ENCODE measurements around the gene ALS2.

ALS2 gene

GRCh38 chr2:201794294-201794693 lies 13.6 kb upstream of the ALS2 start:
- POLR2A ChIA-PET, result interaction anchor here (0.6 kb wide), 1 partner anchor 14 kb away, joined by 5 read pairs; the partner anchor contains the start of gene ALS2
- CTCF ChIA-PET, result interaction anchor here (0.9 to 2.6 kb wide), 6 partner anchors 8 to 385 kb away, joined by 3 to 13 read pairs (median 4); partner anchors contain the start of gene ALS2
- no peaks in the 10 kb centered on the region for H3K36me3 ChIP-seq (ENCODE audit: control insufficient read depth in 4 of 4, insufficient read depth in 4 of 4, low read length in 3 of 4)
- H3K4me3 ChIP-seq (ENCODE audit: control insufficient read depth in 1 of 7, extremely low read depth in 1 of 7, insufficient read depth in 4 of 7, low read depth in 2 of 7, low read length in 6 of 7), result no peak overlapping the region
- no peaks in the 10 kb centered on the region for H3K9me3 ChIP-seq (ENCODE audit: control extremely low read depth in 1 of 5, control insufficient read depth in 4 of 5, insufficient read depth in 2 of 5, low read depth in 1 of 5, low read length in 4 of 5)
- H3K4me1 ChIP-seq (ENCODE audit: control extremely low read depth in 1 of 4, control insufficient read depth in 4 of 4, insufficient read depth in 4 of 4, low read length in 3 of 4), result peaks cover 3 to 15% (median 10%) of the 10 kb centered on the region in 4 experiments
- no peaks in the 10 kb centered on the region for H3K27me3 ChIP-seq (replicated peaks in 2 of 5; ENCODE audit: control insufficient read depth in 4 of 5, insufficient read depth in 5 of 5, low read length in 4 of 5)
- WGBS (ENCODE audit: insufficient coverage), result 96% methylated on average over 4 of the region's 6 CpGs
- no peak overlapping the region for H3K27ac ChIP-seq (ENCODE audit: insufficient read depth in 1 of 2, low read depth in 1 of 2, low read length in 2 of 2, poor library complexity in 1 of 2, severe bottlenecking in 2 of 2)
- no peak for DNase-seq

GRCh38 chr2:201793631-201794030 lies 12.9 kb upstream of the ALS2 start:
- Histone ChIP-seq H3K4me3 (ENCODE audit: control insufficient read depth in 1 of 7, extremely low read depth in 1 of 7, insufficient read depth in 4 of 7, low read depth in 2 of 7, low read length in 6 of 7) (no peak overlapping the region), H3K4me1 (ENCODE audit: control extremely low read depth in 1 of 4, control insufficient read depth in 4 of 4, insufficient read depth in 4 of 4, low read length in 3 of 4) (peaks cover 3 to 22% (median 11%) of the 10 kb centered on the region in 4 experiments), H3K27ac (ENCODE audit: insufficient read depth in 1 of 2, low read depth in 1 of 2, low read length in 2 of 2, poor library complexity in 1 of 2, severe bottlenecking in 2 of 2) (no peak overlapping the region), H3K9me3 (ENCODE audit: control extremely low read depth in 1 of 5, control insufficient read depth in 4 of 5, insufficient read depth in 2 of 5, low read depth in 1 of 5, low read length in 4 of 5) (no peaks in the 10 kb centered on the region), H3K27me3 (replicated peaks in 2 of 5; ENCODE audit: control insufficient read depth in 4 of 5, insufficient read depth in 5 of 5, low read length in 4 of 5) (no peaks in the 10 kb centered on the region), H3K36me3 (ENCODE audit: control insufficient read depth in 4 of 4, insufficient read depth in 4 of 4, low read length in 3 of 4) (no peaks in the 10 kb centered on the region)
- CTCF ChIA-PET, result interaction anchor here (0.9 to 2.6 kb wide), 2 partner anchors 13 to 385 kb away, joined by 3 to 13 read pairs; partner anchors contain the start of gene ALS2
- no CpG with 5 or more reads among the region's 1 CpG for WGBS (ENCODE audit: insufficient coverage)
- DNase-seq, result no peak
- POLR2A ChIA-PET, result interaction anchor here (0.6 kb wide), 1 partner anchor 13 kb away, joined by 5 read pairs; the partner anchor contains the start of gene ALS2

- H3K9me3 ChIP-seq (ENCODE audit: control extremely low read depth in 1 of 5, control insufficient read depth in 4 of 5, insufficient read depth in 2 of 5, low read depth in 1 of 5, low read length in 4 of 5), result no peaks in the 10 kb centered on the region
- WGBS (ENCODE audit: insufficient coverage), result 100% methylated on average over 2 of the region's 2 CpGs
- no peak for DNase-seq
- peaks cover 12 to 34% (median 21%) of the 10 kb centered on the region in 4 experiments for H3K4me1 ChIP-seq (ENCODE audit: control extremely low read depth in 1 of 4, control insufficient read depth in 4 of 4, insufficient read depth in 4 of 4, low read length in 3 of 4)
- ChIA-PET POLR2A (no interaction called here), CTCF (no interaction called here)
- H3K27ac ChIP-seq (ENCODE audit: insufficient read depth in 1 of 2, low read depth in 1 of 2, low read length in 2 of 2, poor library complexity in 1 of 2, severe bottlenecking in 2 of 2), result no peak overlapping the region
- no peaks in the 10 kb centered on the region for H3K27me3 ChIP-seq (replicated peaks in 2 of 5; ENCODE audit: control insufficient read depth in 4 of 5, insufficient read depth in 5 of 5, low read length in 4 of 5)
- peak overlapping the region in 1 of 7 experiments; percentile 35 for H3K4me3 ChIP-seq (ENCODE audit: control insufficient read depth in 1 of 7, extremely low read depth in 1 of 7, insufficient read depth in 4 of 7, low read depth in 2 of 7, low read length in 6 of 7)
- H3K36me3 ChIP-seq (ENCODE audit: control insufficient read depth in 4 of 4, insufficient read depth in 4 of 4, low read length in 3 of 4), result no peaks in the 10 kb centered on the region
Measured at GRCh38 chr2:201790989-201791388, 10.3 kb upstream of the ALS2 start.

GRCh38 chr2:201790291-201790690 lies 9.6 kb upstream of the ALS2 start:
- peaks cover 12 to 41% (median 27%) of the 10 kb centered on the region in 4 experiments for H3K4me1 ChIP-seq (ENCODE audit: control extremely low read depth in 1 of 4, control insufficient read depth in 4 of 4, insufficient read depth in 4 of 4, low read length in 3 of 4)
- ChIA-PET POLR2A (no interaction called here), CTCF (no interaction called here)
- peak overlapping the region in 1 of 7 experiments; percentile 35 for H3K4me3 ChIP-seq (ENCODE audit: control insufficient read depth in 1 of 7, extremely low read depth in 1 of 7, insufficient read depth in 4 of 7, low read depth in 2 of 7, low read length in 6 of 7)
- WGBS (ENCODE audit: insufficient coverage), result 83% methylated on average over 3 of the region's 3 CpGs
- H3K27me3 ChIP-seq (replicated peaks in 2 of 5; ENCODE audit: control insufficient read depth in 4 of 5, insufficient read depth in 5 of 5, low read length in 4 of 5), result no peaks in the 10 kb centered on the region
- H3K9me3 ChIP-seq (ENCODE audit: control extremely low read depth in 1 of 5, control insufficient read depth in 4 of 5, insufficient read depth in 2 of 5, low read depth in 1 of 5, low read length in 4 of 5), result no peaks in the 10 kb centered on the region
- no peak for DNase-seq
- no peaks in the 10 kb centered on the region for H3K36me3 ChIP-seq (ENCODE audit: control insufficient read depth in 4 of 4, insufficient read depth in 4 of 4, low read length in 3 of 4)
- H3K27ac ChIP-seq (ENCODE audit: insufficient read depth in 1 of 2, low read depth in 1 of 2, low read length in 2 of 2, poor library complexity in 1 of 2, severe bottlenecking in 2 of 2), result no peak overlapping the region

GRCh38 chr2:201789395-201789794 lies 8.7 kb upstream of the ALS2 start:
- no peaks in the 10 kb centered on the region for H3K9me3 ChIP-seq (ENCODE audit: control extremely low read depth in 1 of 5, control insufficient read depth in 4 of 5, insufficient read depth in 2 of 5, low read depth in 1 of 5, low read length in 4 of 5)
- no peaks in the 10 kb centered on the region for H3K36me3 ChIP-seq (ENCODE audit: control insufficient read depth in 4 of 4, insufficient read depth in 4 of 4, low read length in 3 of 4)
- H3K27ac ChIP-seq (ENCODE audit: insufficient read depth in 1 of 2, low read depth in 1 of 2, low read length in 2 of 2, poor library complexity in 1 of 2, severe bottlenecking in 2 of 2), result no peak overlapping the region
- H3K4me1 ChIP-seq (ENCODE audit: control extremely low read depth in 1 of 4, control insufficient read depth in 4 of 4, insufficient read depth in 4 of 4, low read length in 3 of 4), result peaks cover 12 to 50% (median 35%) of the 10 kb centered on the region in 4 experiments
- ChIA-PET POLR2A (no interaction called here), CTCF (interaction anchor here (1.4 kb wide), 1 partner anchor 91 kb away, joined by 3 read pairs; no protein-coding TSS in a partner anchor)
- WGBS (ENCODE audit: insufficient coverage), result 100% methylated on average over 2 of the region's 2 CpGs
- no peaks in the 10 kb centered on the region for H3K27me3 ChIP-seq (replicated peaks in 2 of 5; ENCODE audit: control insufficient read depth in 4 of 5, insufficient read depth in 5 of 5, low read length in 4 of 5)
- DNase-seq, result no peak
- H3K4me3 ChIP-seq (ENCODE audit: control insufficient read depth in 1 of 7, extremely low read depth in 1 of 7, insufficient read depth in 4 of 7, low read depth in 2 of 7, low read length in 6 of 7), result no peak overlapping the region

- WGBS (ENCODE audit: insufficient coverage), result 49% methylated on average over 3 of the region's 3 CpGs
- Histone ChIP-seq H3K9me3 (ENCODE audit: control extremely low read depth in 1 of 5, control insufficient read depth in 4 of 5, insufficient read depth in 2 of 5, low read depth in 1 of 5, low read length in 4 of 5) (no peaks in the 10 kb centered on the region), H3K4me3 (ENCODE audit: control insufficient read depth in 1 of 7, extremely low read depth in 1 of 7, insufficient read depth in 4 of 7, low read depth in 2 of 7, low read length in 6 of 7) (no peak overlapping the region), H3K36me3 (ENCODE audit: control insufficient read depth in 4 of 4, insufficient read depth in 4 of 4, low read length in 3 of 4) (no peaks in the 10 kb centered on the region), H3K27ac (ENCODE audit: insufficient read depth in 1 of 2, low read depth in 1 of 2, low read length in 2 of 2, poor library complexity in 1 of 2, severe bottlenecking in 2 of 2) (no peak overlapping the region), H3K4me1 (ENCODE audit: control extremely low read depth in 1 of 4, control insufficient read depth in 4 of 4, insufficient read depth in 4 of 4, low read length in 3 of 4) (peaks cover 12 to 53% (median 38%) of the 10 kb centered on the region in 4 experiments), H3K27me3 (replicated peaks in 2 of 5; ENCODE audit: control insufficient read depth in 4 of 5, insufficient read depth in 5 of 5, low read length in 4 of 5) (no peaks in the 10 kb centered on the region)
- POLR2A ChIA-PET, result interaction anchor here (0.9 kb wide), 1 partner anchor 20 kb away, joined by 3 read pairs; no protein-coding TSS in a partner anchor
- CTCF ChIA-PET, result interaction anchor here (1.2 to 1.4 kb wide), 2 partner anchors 8 to 92 kb away, joined by 3 to 5 read pairs; no protein-coding TSS in a partner anchor
- DNase-seq, result no peak
Measured at GRCh38 chr2:201788371-201788770, 7.6 kb upstream of the ALS2 start.

GRCh38 chr2:201786471-201786870 lies 5.7 kb upstream of the ALS2 start:
- ChIA-PET POLR2A (no interaction called here), CTCF (interaction anchor here (1.2 to 3.3 kb wide), 3 partner anchors 9 to 553 kb away, joined by 3 to 15 read pairs (median 6); no protein-coding TSS in a partner anchor)
- no peaks in the 10 kb centered on the region for H3K27me3 ChIP-seq (replicated peaks in 2 of 5; ENCODE audit: control insufficient read depth in 4 of 5, insufficient read depth in 5 of 5, low read length in 4 of 5)
- no peak for DNase-seq
- H3K4me3 ChIP-seq (ENCODE audit: control insufficient read depth in 1 of 7, extremely low read depth in 1 of 7, insufficient read depth in 4 of 7, low read depth in 2 of 7, low read length in 6 of 7), result no peak overlapping the region
- no peaks in the 10 kb centered on the region for H3K9me3 ChIP-seq (ENCODE audit: control extremely low read depth in 1 of 5, control insufficient read depth in 4 of 5, insufficient read depth in 2 of 5, low read depth in 1 of 5, low read length in 4 of 5)
- no peaks in the 10 kb centered on the region for H3K36me3 ChIP-seq (ENCODE audit: control insufficient read depth in 4 of 4, insufficient read depth in 4 of 4, low read length in 3 of 4)
- peaks cover 12 to 59% (median 45%) of the 10 kb centered on the region in 4 experiments for H3K4me1 ChIP-seq (ENCODE audit: control extremely low read depth in 1 of 4, control insufficient read depth in 4 of 4, insufficient read depth in 4 of 4, low read length in 3 of 4)
- H3K27ac ChIP-seq (ENCODE audit: insufficient read depth in 1 of 2, low read depth in 1 of 2, low read length in 2 of 2, poor library complexity in 1 of 2, severe bottlenecking in 2 of 2), result no peak overlapping the region

Data from common myeloid progenitor, CD34-positive (primary cell).